ENCODE measurements around the gene APLP2.
"Not testable (repeated sequence)": the region's sequence is repeated elsewhere in the genome, so short reads cannot be mapped to it uniquely, and the experiment has no call there.

Gene APLP2

GRCh38 chr11:130069659-130070108 is at the start of gene APLP2:
Gene APLP2 (plus strand): TSS chr11:130069894. CDS start chr11:130069978, 84 bp downstream.
- TF ChIP-seq CTCF (IDR thresholded peaks at IDR 0.05), result no peak

GRCh38 chr11:130020323-130020722 is 49.4 kb upstream of the APLP2 start:
- H3K4me1 ChIP-seq (ENCODE audit: control insufficient read depth in 1 of 2, insufficient read depth in 1 of 2, low read depth in 1 of 2, low read length in 1 of 2), result no peaks in the 10 kb centered on the region
- no peaks in the 10 kb centered on the region for H3K27me3 ChIP-seq
- H3K27ac ChIP-seq, result no peak overlapping the region
- H3K36me3 ChIP-seq, result no peaks in the 10 kb centered on the region
- no peaks in the 10 kb centered on the region for H3K9me3 ChIP-seq
- no peak for TF ChIP-seq CTCF (IDR thresholded peaks at IDR 0.05)
- H3K4me3 ChIP-seq (ENCODE audit: low read depth in 1 of 2, low read length in 1 of 2), result no peak overlapping the region

More at GRCh38 chr11:130069659-130070108, at the start of gene APLP2:
- H3K27me3 ChIP-seq, result no peaks in the 10 kb centered on the region
- H3K9me3 ChIP-seq, result no peaks in the 10 kb centered on the region
- no peaks in the 10 kb centered on the region for H3K36me3 ChIP-seq
- peak within 1 kb of the TSS; percentile 91 for H3K27ac ChIP-seq
- peak within 1 kb of the TSS; percentile 92 to 96 for H3K4me3 ChIP-seq (ENCODE audit: low read depth in 1 of 2, low read length in 1 of 2)
- H3K4me1 ChIP-seq (ENCODE audit: control insufficient read depth in 1 of 2, insufficient read depth in 1 of 2, low read depth in 1 of 2, low read length in 1 of 2), result peaks cover 31 to 39% of the 10 kb centered on the region in 2 experiments

DNA sequence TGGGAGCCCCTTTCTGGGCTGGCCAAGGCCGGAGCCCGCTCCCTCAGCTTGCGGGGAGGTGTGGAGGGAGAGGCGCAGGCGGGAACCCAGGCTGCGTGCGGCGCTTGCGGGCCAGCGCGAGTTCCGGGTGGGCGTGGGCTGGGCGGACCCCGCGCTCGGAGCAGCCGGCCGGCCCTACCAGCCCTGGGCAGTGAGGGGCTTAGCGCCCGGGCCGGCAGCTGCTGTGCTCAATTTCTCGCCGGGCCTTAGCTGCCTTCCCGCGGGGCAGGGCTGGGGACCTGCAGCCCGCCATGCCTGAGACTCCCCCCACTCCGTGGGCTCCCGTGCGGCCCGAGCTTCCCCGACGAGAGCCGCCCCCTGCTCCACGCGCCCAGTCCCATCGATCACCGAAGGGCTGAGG is 48.1 kb upstream of the APLP2 start:
- H3K36me3 ChIP-seq; H3K9me3 ChIP-seq; H3K4me1 ChIP-seq (ENCODE audit: control insufficient read depth in 1 of 2, insufficient read depth in 1 of 2, low read depth in 1 of 2, low read length in 1 of 2); H3K27ac ChIP-seq; H3K4me3 ChIP-seq (ENCODE audit: low read depth in 1 of 2, low read length in 1 of 2); H3K27me3 ChIP-seq: not testable (repeated sequence)

DNA sequence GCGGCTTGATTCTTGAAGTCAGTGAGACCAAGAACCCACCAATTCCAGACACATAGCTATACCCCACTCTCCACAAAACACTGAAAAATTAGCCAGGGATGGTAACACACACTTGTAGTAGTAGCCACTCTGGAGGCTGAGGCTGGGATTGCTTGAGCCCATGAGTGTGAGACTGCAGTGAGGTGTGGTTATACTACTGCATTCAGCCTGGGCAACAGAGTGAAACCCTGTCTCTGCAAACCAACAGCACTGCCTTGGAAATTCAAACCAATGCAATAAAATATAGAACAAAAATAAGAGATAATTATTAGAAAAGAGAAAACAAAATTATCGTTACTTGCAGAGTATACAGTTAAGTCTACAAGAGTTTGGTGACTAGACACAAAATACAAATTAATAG is 46.9 kb upstream of the APLP2 start:
- no peak overlapping the region for H3K4me3 ChIP-seq (ENCODE audit: low read depth in 1 of 2, low read length in 1 of 2)
- H3K27me3 ChIP-seq, result no peaks in the 10 kb centered on the region
- no peaks in the 10 kb centered on the region for H3K4me1 ChIP-seq (ENCODE audit: control insufficient read depth in 1 of 2, insufficient read depth in 1 of 2, low read depth in 1 of 2, low read length in 1 of 2)
- TF ChIP-seq CTCF (IDR thresholded peaks at IDR 0.05), result no peak
- no peak overlapping the region for H3K27ac ChIP-seq
- H3K9me3 ChIP-seq, result no peaks in the 10 kb centered on the region
- no peaks in the 10 kb centered on the region for H3K36me3 ChIP-seq

GRCh38 chr11:130023204-130023603 is 46.5 kb upstream of the APLP2 start:
- H3K9me3 ChIP-seq, result no peaks in the 10 kb centered on the region
- H3K27ac ChIP-seq, result no peak overlapping the region
- no peak for TF ChIP-seq CTCF (IDR thresholded peaks at IDR 0.05)
- H3K4me1 ChIP-seq (ENCODE audit: control insufficient read depth in 1 of 2, insufficient read depth in 1 of 2, low read depth in 1 of 2, low read length in 1 of 2), result no peaks in the 10 kb centered on the region
- no peaks in the 10 kb centered on the region for H3K36me3 ChIP-seq
- H3K4me3 ChIP-seq (ENCODE audit: low read depth in 1 of 2, low read length in 1 of 2), result no peak overlapping the region
- H3K27me3 ChIP-seq, result no peaks in the 10 kb centered on the region

DNA sequence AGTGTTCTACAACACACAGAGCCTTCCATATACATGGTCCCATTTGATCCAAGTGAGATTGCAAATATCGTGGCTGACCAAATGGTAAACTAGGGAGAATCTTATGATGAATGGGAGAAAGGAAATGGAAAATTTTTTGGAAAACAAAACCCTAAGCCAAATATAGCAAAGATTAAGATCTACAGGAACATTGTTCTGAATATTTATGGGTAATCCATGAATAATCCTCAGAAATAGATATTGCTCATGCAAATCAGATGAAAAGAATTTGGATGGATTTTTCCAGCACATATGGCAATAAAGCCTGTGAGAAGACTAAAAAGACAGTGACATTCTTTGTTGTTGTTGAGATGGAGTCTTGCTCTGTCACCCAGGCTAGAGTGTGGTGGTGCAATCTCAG is 45.3 kb upstream of the APLP2 start:
- Histone ChIP-seq H3K4me1 (ENCODE audit: control insufficient read depth in 1 of 2, insufficient read depth in 1 of 2, low read depth in 1 of 2, low read length in 1 of 2) (no peaks in the 10 kb centered on the region), H3K27ac (no peak overlapping the region), H3K27me3 (no peaks in the 10 kb centered on the region), H3K36me3 (no peaks in the 10 kb centered on the region), H3K4me3 (ENCODE audit: low read depth in 1 of 2, low read length in 1 of 2) (no peak overlapping the region), H3K9me3 (no peaks in the 10 kb centered on the region)
- TF ChIP-seq CTCF (IDR thresholded peaks at IDR 0.05), result no peak

Data from neutrophil (primary cell).